OCI-LY7 (cell line): Measurements from ENCODE around the gene ATP6V1C2. TPM values are rescaled to one million over a fixed set of nuclear protein-coding genes. Genes with fewer than 3 reads are reported as not detected.

Experiments
- BruUV-seq: library from RNA; stranded (reverse); fragments of 400-500 nt; replicated peaks from 2 replicates; lab custom pipeline; 2021; lab: Mats Ljungman, UMichigan
- CTCF ChIA-PET: fragments of 300-600 bp; sonication (Branson Sonifier 250); formaldehyde crosslinking; loops from one replicate; lab custom pipeline; 2022; ENCODE audit warnings: antibody characterized with exemption; ENCODE audit not compliant: unreplicated experiment; lab: Charles Lee
- POLR2A ChIA-PET: fragments of 300-600 bp; sonication (Branson Sonifier 250); formaldehyde crosslinking; loops from one replicate; lab custom pipeline; 2022; ENCODE audit warnings: antibody characterized with exemption; lab: Charles Lee
- DNase-seq: peaks from one replicate; pipeline ENCODE4 v3.0.0-alpha.2; 2015; ENCODE audit warnings: low spot score
- H2AFZ ChIP-seq: fragments of 200-600 bp; sonication (generic), shearing (Covaris generic); 2 replicates; pipeline ENCODE4 v1.6.1; 2014; ENCODE audit warnings: mild to moderate bottlenecking, antibody characterized with exemption, low read length, moderate library complexity
- H3K27ac ChIP-seq: fragments of 200-600 bp; sonication (generic); 2 replicates; pipeline ENCODE4 v1.5.1; 2014; ENCODE audit warnings: mixed run types, low read depth, mild to moderate bottlenecking, moderate library complexity, low read length, inconsistent platforms; ENCODE audit not compliant: poor library complexity, severe bottlenecking
- H3K36me3 ChIP-seq: fragments of 200-600 bp; sonication (generic); 2 replicates; pipeline ENCODE4 v1.6.1; 2014; ENCODE audit warnings: mild to moderate bottlenecking, antibody characterized with exemption, low read length, moderate library complexity, mixed read lengths; ENCODE audit not compliant: insufficient read depth
- H3K4me1 ChIP-seq: fragments of 200-600 bp; sonication (generic); 2 replicates; pipeline ENCODE4 v1.5.1; 2014; ENCODE audit warnings: mild to moderate bottlenecking, low read length; ENCODE audit not compliant: insufficient read depth, poor library complexity, severe bottlenecking
- H3K4me2 ChIP-seq: fragments of 200-600 bp; sonication (generic); 2 replicates; pipeline ENCODE4 v1.6.1; 2014; ENCODE audit warnings: mild to moderate bottlenecking, low read length
- H3K4me3 ChIP-seq: fragments of 200-600 bp; sonication (generic); 2 replicates; pipeline ENCODE4 v1.5.1; 2014; ENCODE audit warnings: mild to moderate bottlenecking, low read depth, low read length; ENCODE audit not compliant: poor library complexity, severe bottlenecking
- H3K79me2 ChIP-seq: fragments of 200-600 bp; sonication (generic); 2 replicates; pipeline ENCODE4 v1.6.1; 2016; ENCODE audit warnings: low read depth, mild to moderate bottlenecking, low read length, moderate library complexity, mixed read lengths; ENCODE audit not compliant: insufficient read depth
- H3K9me2 ChIP-seq: fragments of 200-600 bp; sonication (generic); 2 replicates; pipeline ENCODE4 v1.6.1; 2016; ENCODE audit warnings: mild to moderate bottlenecking, low read length, mixed read lengths; ENCODE audit not compliant: insufficient read depth
- H3K9me3 ChIP-seq: fragments of 200-600 bp; sonication (generic); 2 replicates; pipeline ENCODE4 v1.6.1; 2014; ENCODE audit warnings: mild to moderate bottlenecking, mixed run types, low read length, mixed read lengths
- H4K20me1 ChIP-seq: fragments of 200-600 bp; sonication (generic); 2 replicates; pipeline ENCODE4 v1.6.1; 2014; ENCODE audit warnings: mild to moderate bottlenecking, antibody characterized with exemption, low read length, moderate library complexity, mixed read lengths; ENCODE audit not compliant: insufficient read depth
- EZH2phosphoT487 ChIP-seq: fragments of 200-600 bp; sonication (generic); IDR thresholded peaks from 2 replicates; pipeline ENCODE4 v1.6.1; 2018; ENCODE audit warnings: low read depth, borderline replicate concordance, mild to moderate bottlenecking, mixed run types, antibody characterized with exemption, low read length, moderate library complexity, mixed read lengths
- intact Hi-C: fragments of 100-400 bp; cut with micrococcal nuclease; formaldehyde crosslinking; loops from one replicate; pipeline ENCODE4 v1.10.0; 2022; ENCODE audit not compliant: unreplicated experiment
- total RNA-seq, 2 experiments: library from RNA; depleted of rRNA in 1 of 2; stranded (reverse); fragments of >200 nt in 1 of 2; shearing (Covaris generic) in 1 of 2; gene quantifications; 2 replicates each; pipeline ENCODE4 v1.2.3, GENCODE V29; 2014 to 2022
- TF ChIP-seq, protein P1 (sequence below): fragments of 200-600 bp; sonication (generic); conservative IDR thresholded peaks from 2 replicates; pipeline ENCODE4 v1.5.1; 2014; ENCODE audit warnings: mild to moderate bottlenecking, antibody characterized with exemption, low read length, moderate library complexity, mixed read lengths

The ATP6V1C2 gene
- total RNA-seq, 2 experiments from 2014 or later = 0.13 TPM; not detected in 1

- Histone ChIP-seq H2AFZ (no peak overlapping the region), H4K20me1 (no peaks in the 10 kb centered on the region), H3K36me3 (no peaks in the 10 kb centered on the region), H3K4me2 (no peak overlapping the region), H3K9me2 (no peaks in the 10 kb centered on the region), H3K79me2 (no peaks in the 10 kb centered on the region), H3K9me3 (no peaks in the 10 kb centered on the region), H3K27ac (no peak overlapping the region), H3K4me3 (no peak overlapping the region), H3K4me1 (peaks cover 16% of the 10 kb centered on the region)
- intact Hi-C loops = no loop called here
- DNase-seq = no peak
- TF ChIP-seq EZH2phosphoT487 = no peak
- TF ChIP-seq, protein P1, sequence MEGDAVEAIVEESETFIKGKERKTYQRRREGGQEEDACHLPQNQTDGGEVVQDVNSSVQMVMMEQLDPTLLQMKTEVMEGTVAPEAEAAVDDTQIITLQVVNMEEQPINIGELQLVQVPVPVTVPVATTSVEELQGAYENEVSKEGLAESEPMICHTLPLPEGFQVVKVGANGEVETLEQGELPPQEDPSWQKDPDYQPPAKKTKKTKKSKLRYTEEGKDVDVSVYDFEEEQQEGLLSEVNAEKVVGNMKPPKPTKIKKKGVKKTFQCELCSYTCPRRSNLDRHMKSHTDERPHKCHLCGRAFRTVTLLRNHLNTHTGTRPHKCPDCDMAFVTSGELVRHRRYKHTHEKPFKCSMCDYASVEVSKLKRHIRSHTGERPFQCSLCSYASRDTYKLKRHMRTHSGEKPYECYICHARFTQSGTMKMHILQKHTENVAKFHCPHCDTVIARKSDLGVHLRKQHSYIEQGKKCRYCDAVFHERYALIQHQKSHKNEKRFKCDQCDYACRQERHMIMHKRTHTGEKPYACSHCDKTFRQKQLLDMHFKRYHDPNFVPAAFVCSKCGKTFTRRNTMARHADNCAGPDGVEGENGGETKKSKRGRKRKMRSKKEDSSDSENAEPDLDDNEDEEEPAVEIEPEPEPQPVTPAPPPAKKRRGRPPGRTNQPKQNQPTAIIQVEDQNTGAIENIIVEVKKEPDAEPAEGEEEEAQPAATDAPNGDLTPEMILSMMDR = no peak
- POLR2A ChIA-PET = no interaction called here
- no TSS peak for BruUV-seq
- CTCF ChIA-PET = no interaction called here
Observed at GRCh38 chr2:10752236-10752635, 30.8 kb downstream of the ATP6V1C2 start.

GRCh38 chr2:10753156-10753555, 31.7 kb downstream of the ATP6V1C2 start:
- CTCF ChIA-PET = interaction anchor here (0.6 kb wide), 1 partner anchor 70 kb away, joined by 3 read pairs; no protein-coding TSS in a partner anchor
- Histone ChIP-seq H3K4me2 (no peak overlapping the region), H3K27ac (no peak overlapping the region), H3K79me2 (no peaks in the 10 kb centered on the region), H3K9me2 (no peaks in the 10 kb centered on the region), H3K36me3 (no peaks in the 10 kb centered on the region), H4K20me1 (no peaks in the 10 kb centered on the region), H3K9me3 (no peaks in the 10 kb centered on the region), H3K4me3 (no peak overlapping the region), H3K4me1 (peaks cover 11% of the 10 kb centered on the region), H2AFZ (no peak overlapping the region)
- DNase-seq = no peak
- intact Hi-C loops = no loop called here
- BruUV-seq = no TSS peak
- POLR2A ChIA-PET = interaction anchor here (0.7 kb wide), 3 partner anchors 18 to 380 kb away, joined by 3 to 4 read pairs (median 3); a partner anchor contains a TSS
- TF ChIP-seq EZH2phosphoT487 = no peak
- TF ChIP-seq, protein P1 = no peak

- no peak overlapping the region for H2AFZ ChIP-seq
- H3K9me2 ChIP-seq = no peaks in the 10 kb centered on the region
- CTCF ChIA-PET = no interaction called here
- BruUV-seq = no TSS peak
- no peaks in the 10 kb centered on the region for H4K20me1 ChIP-seq
- no peak for DNase-seq
- no peak overlapping the region for H3K27ac ChIP-seq
- no peaks in the 10 kb centered on the region for H3K9me3 ChIP-seq
- H3K79me2 ChIP-seq = no peaks in the 10 kb centered on the region
- no peaks in the 10 kb centered on the region for H3K36me3 ChIP-seq
- no peak for TF ChIP-seq EZH2phosphoT487
- TF ChIP-seq, protein P1 = no peak
- intact Hi-C loops = no loop called here
- no peak overlapping the region for H3K4me3 ChIP-seq
- POLR2A ChIA-PET = interaction anchor here (0.7 kb wide), 1 partner anchor 100 kb away, joined by 4 read pairs; no protein-coding TSS in a partner anchor
- no peak overlapping the region for H3K4me2 ChIP-seq
- H3K4me1 ChIP-seq = peaks cover 11% of the 10 kb centered on the region
Observed at GRCh38 chr2:10753876-10754275, 32.4 kb downstream of the ATP6V1C2 start.
